CD4-positive, alpha-beta memory T cell (primary cell): ENCODE measurements around the gene PPP2R1B. TPM values are rescaled to one million over a fixed set of nuclear protein-coding genes. Genes with fewer than 3 reads are reported as not detected.
"Not testable (repeated sequence)": the region's sequence is repeated elsewhere in the genome, so short reads cannot be mapped to it uniquely, and the experiment has no call there.

ENCODE experiments used
- CTCF ChIA-PET: fragments of 350-600 bp; sonication (Branson Sonifier 250); formaldehyde crosslinking; loops from one replicate; lab custom pipeline; 2021; ENCODE audit warnings: inconsistent platforms; ENCODE audit not compliant: partially characterized antibody; lab: Charles Lee
- POLR2A ChIA-PET: fragments of 350-600 bp; sonication (Branson Sonifier 250); formaldehyde crosslinking; loops from one replicate; lab custom pipeline; 2021; ENCODE audit not compliant: partially characterized antibody; lab: Charles Lee
- DNase-seq, 5 donors: peaks; one replicate each; pipeline versions ENCODE4 v3.0.0 to v3.0.0-alpha.2; 2020 to 2022; ENCODE audit warnings: mixed read lengths in 1 of 5
- H3K27ac ChIP-seq: one replicate; pipeline ENCODE4 v1.7.0; 2013; ENCODE audit warnings: low read depth, low read length
- H3K27me3 ChIP-seq: 2 replicates; pipeline ENCODE4 v1.7.0; 2013; ENCODE audit warnings: mild to moderate bottlenecking, low read length, moderate library complexity; ENCODE audit not compliant: insufficient read depth
- H3K36me3 ChIP-seq: 2 replicates; pipeline ENCODE4 v1.7.0; 2013; ENCODE audit warnings: mild to moderate bottlenecking, low read length, moderate library complexity; ENCODE audit not compliant: insufficient read depth
- H3K4me1 ChIP-seq: 2 replicates; pipeline ENCODE4 v1.7.0; 2013; ENCODE audit warnings: mild to moderate bottlenecking, low read length, moderate library complexity; ENCODE audit not compliant: insufficient read depth
- H3K4me3 ChIP-seq, 2 donors: one replicate each; pipeline ENCODE4 v1.7.0; 2013; ENCODE audit warnings: low read length in 2 of 2, mild to moderate bottlenecking in 1 of 2
- H3K9me3 ChIP-seq, 2 donors: one replicate each; pipeline ENCODE4 v1.7.0; 2013; ENCODE audit warnings: low read length in 2 of 2, control low read depth in 1 of 2; ENCODE audit not compliant: control insufficient read depth in 1 of 2
- H3K27ac Mint-ChIP-seq, 7 donors: one replicate each; pipeline ENCODE4 v1.8.0; 2020 to 2021; ENCODE audit warnings: mixed read lengths in 7 of 7, mild to moderate bottlenecking in 6 of 7, inconsistent platforms in 3 of 7, moderate library complexity in 3 of 7
- H3K27me3 Mint-ChIP-seq, 2 donors: one replicate each; pipeline ENCODE4 v1.8.0; 2020 to 2021; ENCODE audit warnings: mixed read lengths in 2 of 2
- H3K36me3 Mint-ChIP-seq, 2 donors: one replicate each; pipeline ENCODE4 v1.8.0; 2020 to 2021; ENCODE audit warnings: mixed read lengths in 2 of 2, inconsistent platforms in 1 of 2, mild to moderate bottlenecking in 1 of 2
- H3K4me1 Mint-ChIP-seq, 4 donors: one replicate each; pipeline ENCODE4 v1.8.0; 2020 to 2021; ENCODE audit warnings: mixed read lengths in 4 of 4, mild to moderate bottlenecking in 1 of 4
- H3K4me3 Mint-ChIP-seq, 8 donors: one replicate each; pipeline ENCODE4 v1.8.0; 2020 to 2021; ENCODE audit warnings: mixed read lengths in 8 of 8, mild to moderate bottlenecking in 7 of 8, moderate library complexity in 6 of 8, inconsistent platforms in 3 of 8
- H3K9me3 Mint-ChIP-seq, 8 donors: one replicate each; pipeline ENCODE4 v1.8.0; 2020 to 2021; ENCODE audit warnings: mixed read lengths in 8 of 8, mild to moderate bottlenecking in 5 of 8, inconsistent platforms in 3 of 8, moderate library complexity in 1 of 8
- intact Hi-C: fragments of 100-400 bp; cut with micrococcal nuclease; formaldehyde crosslinking; loops from one replicate; pipeline ENCODE4 v1.15.1; 2023
- polyA plus RNA-seq, 2 donors: library from polyadenylated mRNA; unstranded; fragments of 300-500 nt; fragmentation: Illumina TruSeq; gene quantifications; one replicate each; pipeline ENCODE4 v1.2.3, GENCODE V29; 2021
- total RNA-seq, 2 experiments: library from RNA; stranded (reverse); gene quantifications; one replicate each; pipeline ENCODE4 v1.2.3, GENCODE V29; 2021

The PPP2R1B gene
- total and polyA plus RNA-seq, 4 experiments from 2014 or later = 18.4 to 39.1 (median 33.4) TPM

- Mint-ChIP-seq H3K4me1 (no peaks in the 10 kb centered on the region), H3K36me3 (peaks cover 38 to 77% of the 10 kb centered on the region in 2 donors), H3K27me3 (no peaks in the 10 kb centered on the region), H3K4me3 (no peak overlapping the region), H3K27ac (peak overlapping the region in 2 of 7 donors; percentile 25 to 37), H3K9me3 (peaks cover 0 to 2% (median 0%) of the 10 kb centered on the region in 8 donors)
- Histone ChIP-seq H3K27me3 (no peaks in the 10 kb centered on the region), H3K36me3 (peaks cover 48% of the 10 kb centered on the region), H3K27ac (no peak overlapping the region), H3K9me3 (no peaks in the 10 kb centered on the region), H3K4me1 (no peaks in the 10 kb centered on the region), H3K4me3 (no peak overlapping the region)
- DNase-seq = no peak
- ChIA-PET POLR2A (no interaction called here), CTCF (no interaction called here)
- intact Hi-C loops = no loop called here
These were observed 42.6 kb downstream of the PPP2R1B start for GRCh38 chr11:111723595-111723994.

DNA sequence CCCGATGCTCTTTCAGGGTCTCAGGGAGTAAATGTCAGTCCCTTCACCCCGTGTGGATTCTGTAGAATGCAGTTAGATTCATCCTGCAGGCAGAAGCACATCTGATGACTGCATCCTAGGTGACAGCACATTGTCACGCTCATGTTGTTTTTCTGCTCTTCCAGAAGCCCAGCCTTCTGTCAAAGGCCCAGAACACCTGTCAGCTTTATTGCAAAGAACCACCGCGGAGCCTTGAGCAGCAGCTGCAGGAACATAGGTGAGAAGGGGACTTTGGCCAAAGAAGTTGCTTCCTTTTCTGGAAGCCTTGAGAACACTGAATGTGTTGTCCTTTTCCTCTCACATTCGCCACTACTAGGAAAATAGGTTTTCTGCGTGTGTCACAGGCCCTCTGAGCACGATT is 43.7 kb downstream of the PPP2R1B start:
- Histone ChIP-seq H3K27me3 (no peaks in the 10 kb centered on the region), H3K27ac (no peak overlapping the region), H3K9me3 (no peaks in the 10 kb centered on the region), H3K4me1 (no peaks in the 10 kb centered on the region), H3K36me3 (peaks cover 48% of the 10 kb centered on the region), H3K4me3 (no peak overlapping the region)
- intact Hi-C loops = no loop called here
- H3K4me3 Mint-ChIP-seq = no peak overlapping the region
- POLR2A ChIA-PET = no interaction called here
- H3K27me3 Mint-ChIP-seq = no peaks in the 10 kb centered on the region
- CTCF ChIA-PET = interaction anchor here (1.9 kb wide), 1 partner anchor 118 kb away, joined by 4 read pairs; no protein-coding TSS in a partner anchor
- peaks cover 0 to 2% (median 0%) of the 10 kb centered on the region in 8 donors for H3K9me3 Mint-ChIP-seq
- peaks cover 42 to 79% of the 10 kb centered on the region in 2 donors for H3K36me3 Mint-ChIP-seq
- H3K27ac Mint-ChIP-seq = peak overlapping the region in 1 of 7 donors; percentile 15
- peaks cover 0 to 2% (median under 1%) of the 10 kb centered on the region in 4 donors for H3K4me1 Mint-ChIP-seq
- no peak for DNase-seq

- Histone ChIP-seq H3K9me3 (no peaks in the 10 kb centered on the region), H3K4me3 (no peak overlapping the region), H3K27me3 (no peaks in the 10 kb centered on the region), H3K4me1 (no peaks in the 10 kb centered on the region), H3K27ac (no peak overlapping the region), H3K36me3 (peaks cover 48% of the 10 kb centered on the region)
- POLR2A ChIA-PET = interaction anchor here (1.0 kb wide), 1 partner anchor 12 kb away, joined by 3 read pairs; no protein-coding TSS in a partner anchor
- no peak for DNase-seq
- Mint-ChIP-seq H3K4me1 (peaks cover 0 to 9% (median 3%) of the 10 kb centered on the region in 4 donors), H3K27ac (peak overlapping the region in 1 of 7 donors; percentile 75), H3K36me3 (peaks cover 49 to 76% of the 10 kb centered on the region in 2 donors), H3K4me3 (no peak overlapping the region), H3K9me3 (no peaks in the 10 kb centered on the region), H3K27me3 (no peaks in the 10 kb centered on the region)
- intact Hi-C loops = no loop called here
- CTCF ChIA-PET = interaction anchor here (1.5 to 1.9 kb wide), 2 partner anchors 56 to 116 kb away, joined by 4 to 5 read pairs; no protein-coding TSS in a partner anchor
These were observed 45.2 kb downstream of the PPP2R1B start for GRCh38 chr11:111720801-111721494.

DNA sequence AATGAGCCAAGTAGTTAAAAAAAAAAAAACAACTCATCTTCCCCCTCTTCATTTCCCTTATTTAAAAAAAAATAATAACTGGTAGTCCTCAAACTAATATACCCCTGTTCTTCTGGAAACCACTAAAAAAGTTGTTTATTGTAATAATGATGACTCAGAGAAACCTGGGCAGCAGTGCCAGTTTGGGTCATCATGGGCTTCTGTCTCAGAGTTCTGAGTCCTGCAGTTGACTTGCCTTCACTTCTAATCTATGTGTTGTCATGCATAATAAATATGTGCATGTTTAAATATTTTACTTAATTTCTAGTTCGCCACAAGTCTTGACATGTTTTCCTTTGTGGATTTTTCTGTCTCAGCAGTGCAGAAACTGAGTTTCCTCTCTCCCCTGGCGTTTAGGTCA is 46.8 kb downstream of the PPP2R1B start:
- POLR2A ChIA-PET = no interaction called here
- no peaks in the 10 kb centered on the region for H3K9me3 ChIP-seq
- no peak for DNase-seq
- CTCF ChIA-PET = interaction anchor here (1.5 kb wide), 1 partner anchor 58 kb away, joined by 5 read pairs; no protein-coding TSS in a partner anchor
- H3K27me3 ChIP-seq = no peaks in the 10 kb centered on the region
- H3K36me3 Mint-ChIP-seq = peaks cover 53 to 75% of the 10 kb centered on the region in 2 donors
- no peak overlapping the region for H3K4me3 ChIP-seq
- H3K27ac ChIP-seq = no peak overlapping the region
- H3K4me1 Mint-ChIP-seq = peaks cover 0 to 9% (median 3%) of the 10 kb centered on the region in 4 donors
- H3K4me1 ChIP-seq = no peaks in the 10 kb centered on the region
- intact Hi-C loops = no loop called here
- no peaks in the 10 kb centered on the region for H3K9me3 Mint-ChIP-seq
- peaks cover 40% of the 10 kb centered on the region for H3K36me3 ChIP-seq
- H3K4me3 Mint-ChIP-seq = no peak overlapping the region
- H3K27ac Mint-ChIP-seq = peak overlapping the region in 1 of 7 donors; percentile 2
- no peaks in the 10 kb centered on the region for H3K27me3 Mint-ChIP-seq

DNA sequence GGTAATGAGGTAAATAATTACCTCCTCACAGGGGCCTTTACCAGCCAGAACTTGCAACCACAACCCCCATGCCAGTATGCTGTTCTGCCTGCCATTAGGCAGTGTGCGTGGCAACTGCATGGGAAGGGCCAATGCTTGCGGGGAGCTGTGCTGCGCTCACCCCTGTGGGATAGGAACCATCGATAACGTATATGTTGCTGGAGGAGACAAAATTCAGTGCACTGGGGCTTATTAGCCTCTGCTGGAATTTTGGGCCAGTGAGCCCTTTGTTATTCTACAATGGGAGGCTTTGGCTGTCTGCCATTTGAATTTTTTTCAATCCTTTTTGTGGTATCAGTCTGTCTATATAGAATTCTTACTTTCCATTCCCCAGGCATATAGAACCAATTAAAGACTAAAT is 47.3 kb downstream of the PPP2R1B start:
- no peak for DNase-seq
- peaks cover 58 to 74% of the 10 kb centered on the region in 2 donors for H3K36me3 Mint-ChIP-seq
- H3K36me3 ChIP-seq = peaks cover 43% of the 10 kb centered on the region
- H3K27ac Mint-ChIP-seq = no peak overlapping the region
- no peaks in the 10 kb centered on the region for H3K4me1 ChIP-seq
- H3K4me3 Mint-ChIP-seq = no peak overlapping the region
- H3K9me3 ChIP-seq = no peaks in the 10 kb centered on the region
- no peaks in the 10 kb centered on the region for H3K9me3 Mint-ChIP-seq
- H3K27me3 Mint-ChIP-seq = no peaks in the 10 kb centered on the region
- peaks cover 3 to 9% (median 5%) of the 10 kb centered on the region in 4 donors for H3K4me1 Mint-ChIP-seq
- H3K27me3 ChIP-seq = no peaks in the 10 kb centered on the region
- ChIA-PET POLR2A (no interaction called here), CTCF (no interaction called here)
- no peak overlapping the region for H3K27ac ChIP-seq
- no peak overlapping the region for H3K4me3 ChIP-seq
- intact Hi-C loops = no loop called here

DNA sequence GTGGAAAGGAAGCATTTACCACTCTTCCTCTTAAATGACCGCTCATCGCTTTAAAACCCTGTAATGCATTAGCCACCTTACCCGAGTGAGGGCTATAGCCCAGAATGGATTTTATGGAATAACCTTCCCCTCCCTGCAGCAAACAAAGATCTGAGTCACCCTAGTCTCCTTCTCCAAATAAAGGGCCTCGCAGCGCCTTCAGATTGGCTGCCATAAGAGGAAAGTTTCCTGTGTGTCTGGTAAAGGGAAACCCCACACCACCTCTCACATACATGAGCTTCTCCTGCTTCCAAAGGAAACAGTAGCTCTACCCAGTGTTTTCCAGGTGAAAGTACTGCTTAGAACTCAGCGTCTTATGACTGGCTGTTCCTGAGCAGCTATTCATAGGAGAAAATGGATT is 47.8 kb downstream of the PPP2R1B start:
- peak overlapping the region in 1 of 7 donors; percentile 18 for H3K27ac Mint-ChIP-seq
- H3K4me3 Mint-ChIP-seq = no peak overlapping the region
- CTCF ChIA-PET = no interaction called here
- Histone ChIP-seq H3K36me3 (peaks cover 43% of the 10 kb centered on the region), H3K9me3 (no peaks in the 10 kb centered on the region), H3K4me1 (no peaks in the 10 kb centered on the region), H3K27me3 (no peaks in the 10 kb centered on the region), H3K27ac (no peak overlapping the region), H3K4me3 (no peak overlapping the region)
- intact Hi-C loops = no loop called here
- peaks cover 3 to 9% (median 5%) of the 10 kb centered on the region in 4 donors for H3K4me1 Mint-ChIP-seq
- DNase-seq = no peak
- H3K27me3 Mint-ChIP-seq = no peaks in the 10 kb centered on the region
- POLR2A ChIA-PET = no interaction called here
- H3K36me3 Mint-ChIP-seq = peaks cover 57 to 71% of the 10 kb centered on the region in 2 donors
- no peaks in the 10 kb centered on the region for H3K9me3 Mint-ChIP-seq

DNA sequence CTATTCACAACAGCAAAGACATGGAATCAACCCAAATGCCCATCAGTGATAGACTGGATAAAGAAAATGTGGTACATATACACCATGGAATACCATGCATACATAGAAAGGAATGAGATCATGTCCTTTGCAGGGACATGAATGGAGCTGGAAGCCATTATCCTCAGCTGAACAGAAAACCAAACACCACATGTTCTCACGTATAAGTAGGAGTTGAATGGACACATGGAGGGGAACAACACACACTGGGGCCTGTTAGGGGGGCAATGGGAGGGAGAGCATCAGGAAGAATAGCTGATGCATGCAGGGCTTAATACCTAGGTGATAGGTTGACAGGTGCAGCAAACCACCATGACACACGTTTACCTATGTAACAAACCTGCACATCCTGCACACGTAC is 48.5 kb downstream of the PPP2R1B start:
- H3K27ac ChIP-seq, H3K27me3 Mint-ChIP-seq, H3K4me3 Mint-ChIP-seq, POLR2A ChIA-PET, H3K27me3 ChIP-seq, H3K9me3 Mint-ChIP-seq, H3K4me1 Mint-ChIP-seq, H3K4me1 ChIP-seq, H3K4me3 ChIP-seq, DNase-seq, intact Hi-C loops, H3K9me3 ChIP-seq: not testable (repeated sequence)
- CTCF ChIA-PET = interaction anchor here (1.0 to 1.2 kb wide), 3 partner anchors 12 to 113 kb away, joined by 3 read pairs; no protein-coding TSS in a partner anchor
- Mint-ChIP-seq H3K27ac (peak overlapping the region in 4 of 7 donors; percentile 2 to 68 (median 26)), H3K36me3 (peaks cover 51 to 67% of the 10 kb centered on the region in 2 donors)
- peaks cover 35% of the 10 kb centered on the region for H3K36me3 ChIP-seq
